ENCODE results near the gene TSPAN18. TPM values are rescaled to one million over a fixed set of nuclear protein-coding genes. Genes with fewer than 3 reads are reported as not detected.

The TSPAN18 gene
- total and polyA plus RNA-seq, 2 of the 8 experiments (the other 6 are each of a cell fraction or from before 2014, with no cell fraction given): 5.2 to 10.2 TPM

- no peak overlapping the region for H4K5ac ChIP-seq (ENCODE audit: insufficient read length, low read depth, low read length)
- H2BK120ac ChIP-seq (replicated peaks; ENCODE audit: low read depth, low read length): no peak overlapping the region
- no peak overlapping the region for H2AFZ ChIP-seq (ENCODE audit: low read length)
- H3K79me2 ChIP-seq (ENCODE audit: control insufficient read depth in 1 of 2, insufficient read depth in 2 of 2, low read length in 2 of 2): no peaks in the 10 kb centered on the region
- no peak overlapping the region; a peak in 1 of 7 replicates for H3K9ac ChIP-seq (replicated peaks in 1 of 4; ENCODE audit: extremely low read depth in 1 of 4, low read depth in 3 of 4, low read length in 3 of 4)
- H4K8ac ChIP-seq (ENCODE audit: extremely low read depth, insufficient read depth, low read length): no peak overlapping the region
- H3K27me3 ChIP-seq (replicated peaks in 1 of 4; ENCODE audit: control insufficient read depth in 3 of 4, extremely low read depth in 1 of 4, insufficient read depth in 3 of 4, low read length in 3 of 4): peaks cover 0 to 28% (median 14%) of the 10 kb centered on the region in 4 experiments; a peak in 5 of 7 replicates
- no peak overlapping the region for H3K56ac ChIP-seq (replicated peaks; ENCODE audit: insufficient read length, low read depth, low read length)
- DNase-seq (ENCODE audit: low read depth in 1 of 2, low spot score in 2 of 2) (no peak), FAIRE-seq (no peak)
- no peak overlapping the region for H2BK5ac ChIP-seq (ENCODE audit: low read depth, low read length)
- CTCF ChIA-PET (ENCODE audit: partially characterized antibody): interaction anchor here (0.8 to 3.9 kb wide), 11 partner anchors 8 to 111 kb away, joined by 3 to 19 read pairs (median 3); no protein-coding TSS in a partner anchor
- H2BK20ac ChIP-seq (ENCODE audit: low read length): no peak overlapping the region
- H2BK12ac ChIP-seq (ENCODE audit: low read depth, low read length): peak overlapping the region; percentile 55; the same call in 1 of the 2 replicates
- no peak overlapping the region for H3K18ac ChIP-seq (ENCODE audit: extremely low read depth, low read length)
- no peak overlapping the region for H2AK5ac ChIP-seq (ENCODE audit: low read depth, low read length)
- peaks cover 10 to 19% (median 15%) of the 10 kb centered on the region in 4 experiments; a peak in 6 of 7 replicates for H3K4me1 ChIP-seq (replicated peaks in 1 of 4; ENCODE audit: control insufficient read depth in 3 of 4, insufficient read depth in 4 of 4, low read length in 3 of 4)
- H4K20me1 ChIP-seq (replicated peaks in 1 of 2; ENCODE audit: control insufficient read depth in 1 of 2, insufficient read depth in 2 of 2, low read length in 2 of 2): no peaks in the 10 kb centered on the region
- TF ChIP-seq RAD21 (IDR thresholded peaks at IDR 0.05 in 1 of 2, conservative IDR thresholded peaks at IDR 0.05 in 1 of 2; ENCODE audit: low read depth in 2 of 2, low read length in 2 of 2) (no peak), RNF2 (IDR thresholded peaks at IDR 0.05; ENCODE audit: borderline replicate concordance, low read depth, low read length, missing control alignments, poor library complexity, severe bottlenecking) (no peak)
- no peak overlapping the region for H3K14ac ChIP-seq (ENCODE audit: insufficient read length)
- H3K23ac ChIP-seq (ENCODE audit: insufficient read length): no peak overlapping the region
- no peaks in the 10 kb centered on the region for H3K36me3 ChIP-seq (ENCODE audit: control insufficient read depth in 2 of 4, insufficient read depth in 4 of 4, low read length in 3 of 4)
- no peak overlapping the region for H3K4me2 ChIP-seq (ENCODE audit: insufficient read depth in 1 of 2, low read depth in 2 of 2, low read length in 2 of 2)
- H3K4me3 ChIP-seq (ENCODE audit: extremely low read depth in 1 of 4, insufficient read depth in 2 of 4, low read depth in 3 of 4, low read length in 4 of 4): no peak overlapping the region
- H2BK15ac ChIP-seq (ENCODE audit: low read length): 0 out of 2 replicates have a peak overlapping the region, but pooled peaks have one; percentile 73
- H3K23me2 ChIP-seq (ENCODE audit: low read depth, low read length): no peaks in the 10 kb centered on the region
- H4K91ac ChIP-seq (replicated peaks; ENCODE audit: insufficient read length, low read length): no peak overlapping the region
- POLR2A ChIA-PET (ENCODE audit: partially characterized antibody): interaction anchor here (0.9 to 1.5 kb wide), 2 partner anchors 9 to 14 kb away, joined by 3 to 4 read pairs; no protein-coding TSS in a partner anchor
- WGBS, 2 experiments (ENCODE audit: extremely low coverage in 1 of 2, insufficient coverage in 1 of 2, insufficient read length in 1 of 2, insufficient replicate concordance in 2 of 2, low coverage in 1 of 2, low lambda C conversion rate in 2 of 2, missing lambda C conversion rate in 1 of 2): 90% methylated on average over 10 of the region's 10 CpGs; no CpG with 5 or more reads in 1 of the 2 experiments
- H3K27ac ChIP-seq (ENCODE audit: low read depth, low read length): no peak overlapping the region
- H3K4ac ChIP-seq (replicated peaks; ENCODE audit: insufficient read length, low read depth, low read length): no peak overlapping the region
- peaks cover 0 to 5% of the 10 kb centered on the region in 2 experiments; a peak in 1 of 4 replicates for H3K9me3 ChIP-seq (ENCODE audit: insufficient read depth in 2 of 2, low read depth in 1 of 2, low read length in 1 of 2)
- no peaks in the 10 kb centered on the region for H3K79me1 ChIP-seq (ENCODE audit: low read depth, low read length)
Measured at GRCh38 chr11:44831605-44832394, 105.0 kb downstream of the TSPAN18 start.
